Common myeloid progenitor, CD34-positive (primary cell): Measurements from ENCODE around the gene ENPP7.

Source experiments
- CTCF ChIA-PET: fragments of 350-600 bp; sonication (Branson Sonifier 250); formaldehyde crosslinking; loops from one replicate; lab custom pipeline; 2021; ENCODE audit warnings: antibody characterized with exemption; lab: Charles Lee
- POLR2A ChIA-PET: fragments of 350-600 bp; sonication (Branson Sonifier 250); formaldehyde crosslinking; loops from one replicate; lab custom pipeline; 2021; ENCODE audit warnings: antibody characterized with exemption; lab: Charles Lee
- DNase-seq, 3 donors: peaks; one replicate each; pipeline versions ENCODE4 v3.0.0 to v3.0.0-alpha.2; 2013
- H3K27ac ChIP-seq, 2 experiments: 1 replicate in 1 of 2; 2 replicates in 1 of 2; pipeline ENCODE4 v1.7.0; 2013; ENCODE audit warnings: inconsistent platforms in 2 of 2, low read length in 2 of 2, mild to moderate bottlenecking in 2 of 2, low read depth in 1 of 2, moderate library complexity in 1 of 2; ENCODE audit not compliant: severe bottlenecking in 2 of 2, insufficient read depth in 1 of 2, poor library complexity in 1 of 2
- H3K27me3 ChIP-seq, 5 experiments: replicated peaks in 2 of 5; 1 replicate in 3 of 5; 2 replicates in 2 of 5; pipeline versions ENCODE4 v1.6.1 to v1.7.0; 2013; ENCODE audit warnings: low read length in 4 of 5, mild to moderate bottlenecking in 2 of 5, moderate library complexity in 2 of 5, inconsistent platforms in 1 of 5; ENCODE audit not compliant: insufficient read depth in 5 of 5, control insufficient read depth in 4 of 5
- H3K36me3 ChIP-seq, 4 experiments: 1 replicate in 2 of 4; 2 replicates in 2 of 4; pipeline versions ENCODE4 v1.6.1 to v1.7.0; 2013; ENCODE audit warnings: low read length in 3 of 4, control low read depth in 1 of 4, mild to moderate bottlenecking in 1 of 4; ENCODE audit not compliant: control insufficient read depth in 4 of 4, insufficient read depth in 4 of 4
- H3K4me1 ChIP-seq, 4 experiments: 1 replicate in 3 of 4; 2 replicates in 1 of 4; pipeline versions ENCODE4 v1.6.1 to v1.7.1; 2013; ENCODE audit warnings: low read length in 3 of 4, mild to moderate bottlenecking in 3 of 4, control low read depth in 1 of 4, inconsistent platforms in 1 of 4, moderate library complexity in 1 of 4; ENCODE audit not compliant: control insufficient read depth in 4 of 4, insufficient read depth in 4 of 4; ENCODE audit errors: control extremely low read depth in 1 of 4
- H3K4me3 ChIP-seq, 7 experiments: 1 replicate in 4 of 7; 2 replicates in 3 of 7; pipeline versions ENCODE4 v1.5.1 to v1.7.0; 2013; ENCODE audit warnings: mild to moderate bottlenecking in 7 of 7, low read length in 6 of 7, moderate library complexity in 6 of 7, inconsistent platforms in 2 of 7, low read depth in 2 of 7, control low read depth in 1 of 7; ENCODE audit not compliant: insufficient read depth in 4 of 7, control insufficient read depth in 1 of 7; ENCODE audit errors: extremely low read depth in 1 of 7
- H3K9me3 ChIP-seq, 5 experiments: 1 replicate in 4 of 5; 2 replicates in 1 of 5; pipeline versions ENCODE4 v1.6.1 to v1.7.1; 2013; ENCODE audit warnings: low read length in 4 of 5, mild to moderate bottlenecking in 2 of 5, inconsistent platforms in 1 of 5, low read depth in 1 of 5, moderate library complexity in 1 of 5; ENCODE audit not compliant: control insufficient read depth in 4 of 5, insufficient read depth in 2 of 5; ENCODE audit errors: control extremely low read depth in 1 of 5
- WGBS: methylation state at CpG from one replicate; pipeline ENCODE4 v1.1.5; 2013; ENCODE audit not compliant: insufficient coverage; 5-methylcytosine and 5-hydroxymethylcytosine counted together

The ENPP7 gene

DNA sequence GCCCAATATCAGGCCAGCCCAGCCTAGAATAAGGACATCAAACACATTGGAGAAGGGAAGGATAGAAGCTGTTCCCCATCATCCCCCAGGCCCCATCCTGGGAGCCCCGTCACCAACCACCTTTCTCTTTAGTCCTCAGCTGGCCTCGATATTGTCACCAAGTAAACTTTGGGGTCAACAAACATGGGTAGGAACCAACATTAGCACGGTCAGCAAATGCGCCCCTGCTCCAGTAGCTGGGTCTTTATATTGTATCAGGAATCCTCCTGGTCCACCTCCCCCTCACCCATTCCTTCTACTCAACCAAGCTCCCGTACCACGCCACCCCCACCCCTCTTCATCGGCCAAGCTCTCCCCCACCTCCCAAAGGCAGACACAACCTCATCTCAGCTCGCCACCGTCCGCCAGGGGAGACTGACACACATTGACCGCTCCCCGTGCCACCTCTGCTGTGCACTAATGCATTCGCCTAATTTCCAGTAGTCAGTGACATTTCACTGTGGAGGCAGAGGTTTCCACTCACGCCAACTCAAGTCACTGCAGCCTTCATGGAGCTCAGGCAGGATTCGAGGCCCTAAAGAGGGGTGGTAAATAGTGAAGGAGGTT is 26.5 kb downstream of the ENPP7 start:
- Histone ChIP-seq H3K27me3 (peaks cover 0 to 22% (median 3%) of the 10 kb centered on the region in 5 experiments), H3K4me1 (peaks cover 0 to 2% (median under 1%) of the 10 kb centered on the region in 4 experiments), H3K27ac (no peak overlapping the region), H3K9me3 (no peaks in the 10 kb centered on the region), H3K4me3 (no peak overlapping the region), H3K36me3 (no peaks in the 10 kb centered on the region)
- ChIA-PET POLR2A (interaction anchor here (0.6 kb wide), 1 partner anchor 9 kb away, joined by 3 read pairs; no protein-coding TSS in a partner anchor), CTCF (interaction anchor here (0.6 to 0.8 kb wide), 2 partner anchors 12 to 157 kb away, joined by 3 read pairs; no protein-coding TSS in a partner anchor)
- WGBS: 100% methylated on average over 7 of the region's 15 CpGs
- no peak for DNase-seq

DNA sequence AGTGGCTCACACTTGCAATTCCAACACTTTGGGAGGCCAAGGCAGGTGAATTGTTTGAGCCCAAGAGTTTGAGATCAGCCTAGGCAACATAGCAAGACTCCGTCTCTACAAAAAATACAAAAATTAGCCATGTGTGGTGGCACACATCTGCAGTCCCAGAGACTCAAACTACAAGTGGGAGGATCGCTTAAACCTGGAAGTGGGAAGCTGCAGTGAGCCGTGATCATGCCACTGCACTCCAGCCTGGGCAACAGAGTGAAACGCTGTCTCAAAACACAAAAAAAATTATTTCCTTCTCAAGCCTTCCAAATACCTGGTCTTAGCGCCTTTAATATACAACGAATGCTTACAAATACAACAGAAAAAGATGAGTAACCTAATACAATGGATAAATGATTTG is 27.5 kb downstream of the ENPP7 start:
- H3K9me3 ChIP-seq: no peaks in the 10 kb centered on the region
- H3K36me3 ChIP-seq: no peaks in the 10 kb centered on the region
- no peak for DNase-seq
- WGBS: 100% methylated on average over 1 of the region's 6 CpGs
- POLR2A ChIA-PET: no interaction called here
- no peak overlapping the region for H3K27ac ChIP-seq
- H3K27me3 ChIP-seq: peaks cover 0 to 13% (median 2%) of the 10 kb centered on the region in 5 experiments
- H3K4me1 ChIP-seq: no peaks in the 10 kb centered on the region
- H3K4me3 ChIP-seq: no peak overlapping the region
- CTCF ChIA-PET: no interaction called here

DNA sequence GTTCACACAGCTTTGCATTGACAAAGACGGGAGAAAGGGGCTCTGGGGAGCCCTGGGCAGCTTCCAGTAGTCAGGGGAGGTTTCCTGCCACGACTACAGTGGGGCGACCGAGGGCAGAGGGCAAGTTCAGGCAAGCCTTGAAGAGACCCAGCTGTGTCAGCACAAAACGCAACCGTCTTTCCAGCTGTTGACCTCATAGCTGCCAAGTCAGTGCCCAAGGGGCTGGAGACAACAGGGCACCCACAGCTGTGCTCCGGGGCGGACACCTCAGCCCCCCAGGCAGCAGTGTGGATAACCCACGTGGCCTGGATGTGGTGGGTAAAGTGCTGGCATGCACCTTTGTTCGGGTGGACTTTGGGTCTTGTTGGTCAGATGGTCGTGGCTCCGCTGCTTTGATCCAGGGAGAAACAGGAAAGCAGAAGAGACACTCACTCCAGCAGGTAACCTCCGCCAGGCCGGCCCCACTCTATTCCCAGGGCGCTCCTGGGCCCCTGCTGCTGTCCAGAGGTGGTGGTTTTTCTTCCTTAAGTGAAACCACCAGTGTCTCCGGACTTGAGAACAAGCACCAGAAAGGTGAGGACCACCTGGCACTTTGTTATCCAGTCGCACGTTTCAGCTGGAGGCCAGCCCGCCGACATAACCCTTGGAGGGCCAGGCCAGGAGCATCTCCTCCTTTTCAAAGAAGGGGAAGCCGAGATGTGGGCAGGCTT is 29.6 kb downstream of the ENPP7 start:
- no peaks in the 10 kb centered on the region for H3K9me3 ChIP-seq
- H3K36me3 ChIP-seq: no peaks in the 10 kb centered on the region
- H3K27me3 ChIP-seq: peaks cover 0 to 4% (median 0%) of the 10 kb centered on the region in 5 experiments
- no peak overlapping the region for H3K27ac ChIP-seq
- no peak for DNase-seq
- ChIA-PET CTCF (interaction anchor here (1.0 kb wide), 1 partner anchor 9 kb away, joined by 3 read pairs; no protein-coding TSS in a partner anchor), POLR2A (no interaction called here)
- WGBS: 95% methylated on average over 20 of the region's 21 CpGs
- H3K4me3 ChIP-seq: no peak overlapping the region
- no peaks in the 10 kb centered on the region for H3K4me1 ChIP-seq

DNA sequence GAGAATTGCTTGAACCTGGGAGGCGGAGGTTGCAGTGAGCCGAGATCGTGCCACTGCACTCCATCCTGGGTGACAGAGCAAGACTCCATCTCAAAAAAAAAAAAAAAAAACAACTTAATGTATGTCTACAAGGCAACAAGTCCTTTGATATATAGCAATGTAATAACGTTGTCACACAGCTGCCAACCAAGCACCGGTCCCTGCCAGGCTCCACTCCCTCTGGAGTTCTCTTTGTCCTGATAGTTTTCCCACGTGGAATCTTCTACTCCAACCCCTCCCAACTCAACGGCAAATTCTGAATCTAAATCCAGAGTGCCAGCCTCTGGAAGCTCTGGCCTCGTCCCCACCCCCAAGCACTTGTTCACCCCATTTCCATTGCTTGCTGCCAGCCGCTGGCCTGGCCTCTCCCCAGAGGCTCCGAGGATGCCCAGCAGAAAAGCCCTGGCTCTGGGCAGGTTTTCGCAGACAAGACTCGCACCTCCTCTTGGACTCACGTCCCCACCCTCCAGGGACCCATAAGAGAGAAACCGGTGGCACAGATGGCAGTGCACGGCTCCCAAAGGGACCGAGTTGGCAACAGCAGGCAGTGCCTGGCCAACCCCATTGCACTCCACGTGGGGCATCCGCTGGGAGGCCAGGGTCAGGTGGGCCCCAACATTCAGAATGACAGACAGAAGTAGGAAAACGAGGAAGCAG is 31.3 kb downstream of the ENPP7 start:
- Histone ChIP-seq H3K4me3 (no peak overlapping the region), H3K36me3 (no peaks in the 10 kb centered on the region), H3K4me1 (no peaks in the 10 kb centered on the region), H3K9me3 (no peaks in the 10 kb centered on the region), H3K27me3 (no peaks in the 10 kb centered on the region), H3K27ac (no peak overlapping the region)
- whole genome bisulfite sequencing: 95% methylated on average over 11 of the region's 19 CpGs
- CTCF ChIA-PET: interaction anchor here (0.5 kb wide), 1 partner anchor 9 kb away, joined by 3 read pairs; no protein-coding TSS in a partner anchor
- POLR2A ChIA-PET: no interaction called here
- DNase-seq: no peak

DNA sequence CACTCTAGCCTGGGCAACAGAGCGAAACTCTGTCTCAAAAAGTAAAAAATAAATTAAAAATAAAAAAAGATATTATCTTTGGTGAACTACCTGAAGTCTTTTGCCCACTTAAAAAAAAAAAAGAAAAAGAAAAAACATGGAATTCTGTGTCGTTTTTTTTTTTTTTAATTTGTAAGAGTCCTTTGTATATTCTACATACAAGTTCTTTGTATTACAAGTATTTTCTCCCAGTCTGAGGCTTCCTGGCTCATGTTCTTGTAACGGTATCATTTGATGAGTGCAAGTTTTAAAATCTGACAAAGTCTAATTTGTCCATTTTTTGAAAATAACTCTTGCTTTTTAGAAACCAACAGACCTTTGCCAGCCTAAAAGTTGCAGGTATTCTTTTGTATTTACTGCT is 35.0 kb downstream of the ENPP7 start:
- CTCF ChIA-PET: interaction anchor here (0.7 kb wide), 1 partner anchor 70 kb away, joined by 3 read pairs; no protein-coding TSS in a partner anchor
- H3K4me1 ChIP-seq: peaks cover 0 to 9% (median 5%) of the 10 kb centered on the region in 4 experiments
- no peaks in the 10 kb centered on the region for H3K27me3 ChIP-seq
- DNase-seq: no peak
- no peak overlapping the region for H3K27ac ChIP-seq
- H3K9me3 ChIP-seq: no peaks in the 10 kb centered on the region
- WGBS: no CpG with 5 or more reads among the region's 3 CpGs
- H3K36me3 ChIP-seq: no peaks in the 10 kb centered on the region
- no peak overlapping the region for H3K4me3 ChIP-seq
- POLR2A ChIA-PET: no interaction called here

DNA sequence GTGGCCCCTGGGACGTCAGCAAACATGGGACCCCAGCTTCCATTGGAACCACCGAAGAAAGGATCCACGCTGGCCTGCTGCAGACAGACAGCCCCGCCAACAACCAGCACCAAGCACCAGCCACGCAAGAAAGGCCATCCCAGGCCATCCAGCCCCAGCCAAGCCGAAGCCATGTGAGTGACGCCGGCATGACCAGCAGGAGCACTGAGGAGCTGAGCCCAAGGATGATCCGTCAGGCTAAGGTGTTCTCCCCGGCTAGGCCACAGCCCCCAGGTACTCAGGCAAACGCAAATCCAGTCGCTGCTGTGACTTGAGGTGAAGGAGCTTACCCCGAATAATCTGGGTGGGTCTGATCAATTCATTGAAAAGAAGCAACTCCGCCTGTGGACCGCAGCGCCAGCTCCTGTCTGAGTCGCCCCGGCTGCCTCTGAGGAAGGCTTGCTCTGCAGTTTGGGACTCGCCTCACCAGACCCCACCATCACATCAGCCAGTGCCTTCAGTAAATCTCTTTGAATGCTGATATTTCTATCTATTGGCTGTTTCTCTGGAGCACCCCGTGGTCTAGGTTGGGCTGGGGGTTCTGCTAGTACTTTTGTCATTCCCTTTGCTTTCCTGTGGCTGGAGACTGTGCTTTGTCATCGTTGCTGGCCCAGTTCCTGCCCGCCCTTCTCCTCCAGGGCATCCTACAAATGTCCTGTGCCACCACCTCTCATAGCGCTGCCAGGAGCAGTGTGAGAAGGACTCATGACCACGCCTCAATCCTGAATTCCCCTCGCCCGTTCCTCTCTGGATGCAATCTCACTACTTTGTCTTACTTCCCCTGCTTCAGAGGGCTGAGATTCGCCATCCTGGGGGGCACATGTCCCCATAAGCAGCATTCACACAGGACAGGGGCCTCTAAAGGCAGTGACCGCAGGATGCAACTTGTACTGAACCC is 39.1 kb downstream of the ENPP7 start:
- CTCF ChIA-PET: interaction anchor here (1.0 kb wide), 1 partner anchor 17 kb away, joined by 3 read pairs; no protein-coding TSS in a partner anchor

More for the DNA sequence above, 39.1 kb downstream of the ENPP7 start:
- H3K4me1 ChIP-seq: peaks cover 0 to 9% (median 5%) of the 10 kb centered on the region in 4 experiments
- H3K9me3 ChIP-seq: no peaks in the 10 kb centered on the region
- 66% methylated on average over 22 of the region's 28 CpGs for WGBS
- peak in 2 of 3 donors; percentile 33 to 43 for DNase-seq
- H3K27ac ChIP-seq: no peak overlapping the region
- H3K36me3 ChIP-seq: no peaks in the 10 kb centered on the region
- POLR2A ChIA-PET: no interaction called here
- no peak overlapping the region for H3K4me3 ChIP-seq
- no peaks in the 10 kb centered on the region for H3K27me3 ChIP-seq
